Activated naive CD8-positive, alpha-beta T cell treated with anti-CD3 and anti-CD28 coated beads, Interleukin-2, amount 50 U/mL, for 24 hours (primary cell): ENCODE measurements around the gene OCA2.
"Not testable (repeated sequence)": the region's sequence is repeated elsewhere in the genome, so short reads cannot be mapped to it uniquely, and the experiment has no call there.

Experiments
- ATAC-seq: fragments of 150-1000 bp; cut with Tn5 transposase; one replicate; pipeline ENCODE4 v1.10.0; 2021
- DNase-seq: peaks from one replicate; pipeline ENCODE4 v3.0.0; 2021
- H3K27ac Mint-ChIP-seq: one replicate; pipeline ENCODE4 v1.8.0; 2021; ENCODE audit warnings: mild to moderate bottlenecking, mixed read lengths
- H3K27me3 Mint-ChIP-seq: one replicate; pipeline ENCODE4 v1.8.0; 2021; ENCODE audit warnings: mixed read lengths
- H3K36me3 Mint-ChIP-seq: one replicate; pipeline ENCODE4 v1.8.0; 2021; ENCODE audit warnings: low read depth, mixed read lengths
- H3K4me1 Mint-ChIP-seq: one replicate; pipeline ENCODE4 v1.8.0; 2021; ENCODE audit warnings: mixed read lengths
- H3K4me3 Mint-ChIP-seq: one replicate; pipeline ENCODE4 v1.8.0; 2021; ENCODE audit warnings: mild to moderate bottlenecking, moderate library complexity, mixed read lengths
- H3K9me3 Mint-ChIP-seq: one replicate; pipeline ENCODE4 v1.8.0; 2021; ENCODE audit warnings: mixed read lengths

The OCA2 gene

DNA sequence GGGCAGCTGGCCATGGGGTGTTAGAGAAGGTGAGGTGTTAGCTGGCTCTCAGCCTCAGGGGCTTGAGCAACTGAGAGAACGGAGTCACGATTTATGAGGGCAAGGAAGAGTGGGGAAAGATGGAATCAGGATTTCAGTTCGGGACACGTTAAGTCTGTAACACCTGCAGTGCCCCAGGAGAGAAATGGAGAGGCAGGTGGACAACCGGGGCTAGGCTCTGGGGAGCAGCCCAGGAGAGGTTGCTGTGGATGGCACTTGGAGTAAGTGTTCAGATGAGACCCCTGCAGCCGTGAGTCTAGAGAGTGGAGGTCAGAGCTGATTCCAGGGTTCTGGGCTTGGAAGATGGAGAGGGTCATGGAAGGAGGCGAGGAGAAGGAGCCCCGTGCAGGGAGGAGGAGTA, 237.9 kb downstream of the OCA2 start:
- Mint-ChIP-seq H3K27me3 (no peaks in the 10 kb centered on the region), H3K4me3 (no peak overlapping the region), H3K4me1 (no peaks in the 10 kb centered on the region), H3K9me3 (peaks cover 11% of the 10 kb centered on the region), H3K36me3 (no peaks in the 10 kb centered on the region), H3K27ac (no peak overlapping the region)
- ATAC-seq: no peak
- DNase-seq: no peak

DNA sequence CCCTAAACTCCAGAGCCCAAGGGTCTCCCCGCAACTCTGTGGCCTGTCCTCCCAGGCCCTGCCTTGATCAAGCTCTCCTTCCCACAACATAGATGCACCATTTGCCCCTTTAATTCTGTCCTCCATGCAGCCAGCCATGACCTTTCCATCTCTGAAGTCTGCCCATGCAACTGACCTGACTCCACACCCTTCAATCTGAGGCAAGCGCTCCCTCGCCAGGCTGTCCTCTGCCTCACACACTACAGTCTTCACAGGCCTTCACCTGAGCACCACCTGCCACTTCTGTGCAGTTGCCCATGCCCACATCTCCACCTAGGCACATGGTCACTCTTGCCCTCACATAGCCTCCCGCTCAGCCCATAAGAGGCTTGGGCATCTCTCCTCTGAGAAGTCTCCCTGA, 244.0 kb downstream of the OCA2 start:
- Mint-ChIP-seq H3K27me3 (no peaks in the 10 kb centered on the region), H3K9me3 (peaks cover 13% of the 10 kb centered on the region), H3K36me3 (no peaks in the 10 kb centered on the region), H3K27ac (no peak overlapping the region), H3K4me3 (no peak overlapping the region), H3K4me1 (no peaks in the 10 kb centered on the region)
- DNase-seq (no peak), ATAC-seq (no peak)

DNA sequence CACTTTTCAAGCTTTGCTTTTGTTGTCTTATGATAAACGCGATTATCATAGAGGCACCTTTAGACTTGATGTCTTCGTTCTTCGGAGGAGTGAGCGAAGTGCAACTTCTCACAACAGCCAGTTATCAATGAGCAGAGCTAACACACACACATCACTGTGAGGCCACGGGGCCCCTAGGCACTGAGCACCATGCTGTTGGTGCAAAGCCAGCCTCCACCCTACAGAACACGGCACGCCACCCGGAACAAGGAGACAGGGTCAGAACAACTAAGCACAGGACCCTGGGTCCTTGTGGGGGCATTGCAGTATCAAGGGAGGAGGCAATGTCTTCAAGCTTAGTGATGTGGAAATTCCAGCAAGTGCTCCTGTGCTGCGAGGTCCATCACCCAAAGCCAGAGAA, 244.5 kb downstream of the OCA2 start:
- Mint-ChIP-seq H3K36me3 (no peaks in the 10 kb centered on the region), H3K27ac (no peak overlapping the region), H3K9me3 (peaks cover 13% of the 10 kb centered on the region), H3K4me1 (no peaks in the 10 kb centered on the region), H3K27me3 (no peaks in the 10 kb centered on the region), H3K4me3 (no peak overlapping the region)
- ATAC-seq (no peak), DNase-seq (no peak)

DNA sequence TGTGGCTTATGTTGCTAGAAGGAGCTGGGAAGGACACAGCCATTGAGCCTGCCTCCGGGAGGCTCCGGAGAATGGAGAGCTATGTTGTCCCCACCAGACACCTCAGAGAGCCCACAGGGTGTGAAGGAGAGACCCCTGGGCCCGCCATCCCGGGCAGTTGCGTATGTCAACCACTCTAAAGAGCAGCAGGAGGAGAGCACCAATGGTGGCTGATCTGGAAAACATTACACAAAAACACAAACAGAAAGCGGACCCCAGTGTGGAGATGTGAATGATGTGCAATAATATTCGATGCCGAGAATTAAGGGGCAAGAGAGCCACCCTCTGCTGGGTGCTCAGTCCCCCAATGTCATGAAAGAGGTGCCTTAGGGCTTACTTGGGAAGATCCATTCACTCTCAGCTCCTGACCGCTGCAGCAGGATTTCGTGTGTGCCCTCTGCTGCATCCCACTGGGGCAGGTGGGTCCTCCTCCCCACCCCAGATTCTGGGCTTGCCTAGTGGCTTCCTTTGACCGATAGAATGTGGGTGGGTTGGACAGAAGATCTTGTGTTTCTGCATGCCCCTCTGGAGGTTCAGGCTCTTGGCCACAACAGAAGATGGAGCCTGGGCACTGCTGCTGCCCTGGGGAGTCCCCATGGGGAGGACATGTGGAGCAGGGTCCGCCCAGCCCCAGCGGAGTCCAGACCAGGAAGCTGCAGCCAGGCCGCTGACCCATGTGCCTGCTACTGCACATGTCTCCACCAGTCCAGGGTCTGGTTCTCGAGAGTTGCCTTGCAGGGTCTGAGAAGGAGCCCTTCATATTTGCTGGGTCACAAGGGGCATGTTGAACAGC, 245.3 kb downstream of the OCA2 start:
- Mint-ChIP-seq H3K4me1 (no peaks in the 10 kb centered on the region), H3K36me3 (no peaks in the 10 kb centered on the region), H3K27ac (no peak overlapping the region), H3K9me3 (peaks cover 13% of the 10 kb centered on the region), H3K27me3 (no peaks in the 10 kb centered on the region), H3K4me3 (no peak overlapping the region)
- no peak for DNase-seq
- no peak for ATAC-seq

DNA sequence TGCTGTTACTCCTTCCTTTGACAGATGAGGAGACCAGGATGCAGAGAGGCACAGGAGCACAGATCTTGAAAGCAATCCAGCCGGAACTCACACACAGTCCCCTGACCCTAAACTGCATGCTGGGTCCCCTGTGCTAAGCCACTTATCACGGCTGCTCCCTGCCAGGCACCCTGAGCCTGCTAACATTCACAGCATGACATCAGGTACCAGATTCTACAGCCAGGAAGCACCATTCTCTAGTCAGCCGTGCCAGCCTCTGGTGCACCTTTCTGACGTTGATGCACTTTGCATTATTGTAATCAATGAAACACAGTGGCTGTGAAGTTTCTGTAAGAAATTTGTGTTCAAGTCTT, 247.3 kb downstream of the OCA2 start:
- Mint-ChIP-seq H3K9me3 (peaks cover 8% of the 10 kb centered on the region), H3K27ac (no peak overlapping the region), H3K4me1 (no peaks in the 10 kb centered on the region), H3K4me3 (no peak overlapping the region), H3K27me3 (no peaks in the 10 kb centered on the region), H3K36me3 (no peaks in the 10 kb centered on the region)
- DNase-seq (no peak), ATAC-seq (no peak)

DNA sequence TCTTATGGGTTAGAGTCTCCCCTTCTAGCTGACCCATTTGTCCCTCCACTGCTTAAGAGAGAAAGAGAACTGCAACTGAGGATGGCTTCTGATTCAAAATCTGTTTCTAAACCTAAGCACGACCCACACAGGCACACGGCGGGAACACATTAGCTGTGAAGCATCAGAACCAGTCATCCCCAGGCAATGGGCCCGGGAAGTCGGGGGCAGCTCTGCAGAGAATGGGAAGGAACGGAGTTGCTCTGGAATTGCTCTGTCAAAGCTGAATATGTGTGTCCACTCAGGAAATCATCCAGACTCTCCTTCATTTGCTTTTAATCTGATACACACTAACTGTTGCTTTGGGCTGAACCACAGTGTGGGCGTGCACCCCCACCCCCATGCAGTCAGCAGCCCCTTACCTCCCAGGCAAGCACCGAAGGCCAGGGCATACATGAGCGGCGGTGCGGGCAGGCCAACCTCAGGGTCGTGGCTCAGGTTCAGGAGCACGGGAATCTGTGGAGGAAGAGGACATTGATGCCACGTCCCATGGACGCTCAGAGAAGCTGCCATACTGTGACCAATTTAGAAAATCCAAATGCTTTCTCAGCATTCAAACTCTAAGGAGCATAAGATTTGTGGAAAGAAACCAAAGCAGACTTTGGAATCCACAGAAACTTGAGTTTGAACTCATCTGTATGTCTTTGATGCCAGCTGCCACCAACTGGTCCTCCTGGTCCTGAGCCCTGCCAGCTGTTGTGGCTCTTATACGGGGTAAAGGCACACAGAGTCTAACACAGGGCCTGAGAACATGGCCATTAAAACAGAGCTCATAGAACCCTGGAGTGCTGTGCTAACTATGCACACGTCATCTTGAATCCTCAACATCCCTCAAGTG, 247.9 kb downstream of the OCA2 start:
- Mint-ChIP-seq H3K9me3 (peaks cover 6% of the 10 kb centered on the region), H3K27ac (no peak overlapping the region), H3K27me3 (no peaks in the 10 kb centered on the region), H3K36me3 (no peaks in the 10 kb centered on the region), H3K4me1 (no peaks in the 10 kb centered on the region), H3K4me3 (no peak overlapping the region)
- ATAC-seq: no peak
- DNase-seq: no peak

DNA sequence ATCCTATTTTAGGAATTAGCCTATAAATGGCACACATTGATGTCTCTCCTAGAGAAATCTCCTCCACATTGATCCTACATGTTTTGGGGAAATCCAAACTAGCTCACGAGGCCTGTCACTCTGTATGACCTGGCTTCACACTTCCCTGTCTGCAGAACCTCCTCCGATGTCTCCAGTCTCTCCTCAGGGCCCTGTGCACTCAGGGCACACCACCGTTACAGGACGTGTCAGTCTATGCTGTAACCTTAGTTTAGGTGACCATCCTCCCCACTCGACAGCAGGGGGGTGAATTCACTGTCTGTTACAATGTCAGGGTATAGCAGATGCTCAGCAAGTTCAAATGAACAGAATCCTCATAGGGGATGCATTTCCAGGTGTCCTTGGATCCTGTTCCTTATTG, 249.1 kb downstream of the OCA2 start:
- Mint-ChIP-seq H3K9me3 (peaks cover under 1% of the 10 kb centered on the region), H3K27ac (no peak overlapping the region), H3K4me1 (no peaks in the 10 kb centered on the region), H3K27me3 (no peaks in the 10 kb centered on the region), H3K36me3 (no peaks in the 10 kb centered on the region), H3K4me3 (no peak overlapping the region)
- ATAC-seq: no peak
- DNase-seq: no peak

DNA sequence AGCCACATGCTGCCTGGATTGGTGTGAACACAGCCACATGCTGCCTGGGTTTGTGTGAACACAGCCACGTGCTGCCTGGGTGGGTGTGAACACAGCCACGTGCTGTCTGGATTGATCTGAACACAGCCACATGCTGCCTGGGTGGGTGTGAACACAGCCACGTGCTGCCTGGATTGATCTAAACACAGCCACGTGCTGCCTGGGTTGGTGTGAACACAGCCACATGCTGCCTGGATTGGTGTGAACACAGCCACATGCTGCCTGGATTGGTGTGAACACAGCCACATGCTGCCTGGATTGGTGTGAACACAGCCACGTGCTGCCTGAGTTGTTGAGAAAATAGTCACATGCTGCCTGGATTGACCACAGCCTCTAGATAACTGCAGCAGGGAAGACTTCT, 250.2 kb downstream of the OCA2 start:
- not testable (repeated sequence) for H3K36me3 Mint-ChIP-seq, H3K9me3 Mint-ChIP-seq, ATAC-seq, H3K4me3 Mint-ChIP-seq, DNase-seq, H3K4me1 Mint-ChIP-seq, H3K27me3 Mint-ChIP-seq, H3K27ac Mint-ChIP-seq

DNA sequence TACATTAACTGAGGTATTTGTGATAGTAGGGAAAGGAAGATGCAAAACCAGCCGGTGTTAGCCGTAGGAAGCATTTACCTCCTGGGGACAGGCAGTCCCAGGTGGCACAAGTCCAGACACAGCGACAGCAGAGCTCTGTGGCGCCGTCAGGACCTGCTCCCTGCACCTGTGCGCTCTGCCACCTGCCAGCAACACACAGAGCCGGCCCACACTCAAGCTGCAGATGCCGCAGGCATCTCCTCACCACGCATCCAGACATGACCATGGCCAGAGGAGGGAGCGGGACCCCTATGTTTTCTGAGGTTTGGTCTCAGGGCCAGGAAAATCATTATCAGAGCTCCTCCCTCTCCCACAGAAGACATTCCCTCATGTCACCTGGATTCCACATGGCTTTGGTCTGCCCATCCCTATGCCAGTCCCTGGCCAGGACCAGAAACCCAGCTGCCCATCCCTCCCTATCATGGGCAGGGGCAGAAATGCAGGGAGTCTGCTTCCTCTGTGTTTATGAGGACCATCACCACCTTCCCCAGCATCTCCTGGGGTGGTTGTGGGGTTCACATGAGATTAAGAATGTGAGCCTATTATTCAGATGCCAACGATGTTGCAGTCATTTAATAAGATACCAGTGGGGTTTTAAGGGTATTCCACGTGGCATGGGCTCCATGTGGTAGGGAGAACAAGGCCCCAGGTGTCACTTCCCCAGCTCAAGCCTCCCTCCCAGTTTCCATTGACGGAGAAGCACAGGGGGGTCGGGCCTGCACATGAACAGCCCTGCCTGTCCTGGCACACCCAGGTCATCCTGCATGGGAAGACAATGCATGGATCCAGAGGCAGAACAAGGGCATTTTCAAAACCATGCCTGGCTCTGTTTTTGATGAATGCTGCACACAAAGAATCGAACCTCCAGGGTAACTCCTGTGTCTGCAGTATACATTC, 251.1 kb downstream of the OCA2 start:
- Mint-ChIP-seq H3K4me3 (no peak overlapping the region), H3K4me1 (no peaks in the 10 kb centered on the region), H3K36me3 (no peaks in the 10 kb centered on the region), H3K9me3 (no peaks in the 10 kb centered on the region), H3K27me3 (no peaks in the 10 kb centered on the region), H3K27ac (no peak overlapping the region)
- no peak for ATAC-seq
- no peak for DNase-seq

DNA sequence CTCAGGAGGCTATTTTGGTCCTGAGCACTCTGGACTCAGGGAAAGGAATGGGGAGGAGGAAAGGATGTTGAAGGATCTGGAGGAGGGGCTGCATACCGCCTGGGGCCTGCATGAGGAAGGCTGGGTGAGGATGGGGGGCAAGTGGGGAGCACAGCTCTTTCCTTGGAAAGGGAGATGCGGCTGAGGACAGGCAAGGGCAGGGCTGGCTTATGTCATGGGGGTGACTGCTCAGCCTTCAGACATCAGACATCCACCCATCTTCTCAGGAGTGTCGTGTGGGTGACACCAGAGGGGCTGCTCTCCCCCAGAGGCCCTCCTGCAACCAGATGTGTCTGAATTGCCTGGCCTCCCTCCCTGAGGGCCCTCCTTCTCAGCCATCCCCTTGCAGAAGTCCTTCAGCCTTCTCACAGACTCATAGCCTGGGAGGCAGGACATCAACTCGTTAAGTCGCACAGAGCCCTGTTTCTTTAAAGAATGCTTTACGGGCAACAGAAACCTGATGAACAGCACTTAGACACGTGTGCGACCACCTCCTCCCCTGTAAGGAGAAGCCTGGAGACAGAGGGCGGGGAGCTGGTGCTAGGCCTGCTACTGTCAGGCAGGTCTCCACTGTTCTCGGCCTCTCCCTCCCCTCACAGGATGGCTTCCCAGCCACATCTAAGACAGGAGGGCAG, 252.3 kb downstream of the OCA2 start:
- no peaks in the 10 kb centered on the region for H3K36me3 Mint-ChIP-seq
- ATAC-seq (no peak), DNase-seq (no peak)
- no peak overlapping the region for H3K4me3 Mint-ChIP-seq
- H3K27me3 Mint-ChIP-seq: no peaks in the 10 kb centered on the region
- H3K9me3 Mint-ChIP-seq: no peaks in the 10 kb centered on the region
- H3K4me1 Mint-ChIP-seq: no peaks in the 10 kb centered on the region
- no peak overlapping the region for H3K27ac Mint-ChIP-seq

DNA sequence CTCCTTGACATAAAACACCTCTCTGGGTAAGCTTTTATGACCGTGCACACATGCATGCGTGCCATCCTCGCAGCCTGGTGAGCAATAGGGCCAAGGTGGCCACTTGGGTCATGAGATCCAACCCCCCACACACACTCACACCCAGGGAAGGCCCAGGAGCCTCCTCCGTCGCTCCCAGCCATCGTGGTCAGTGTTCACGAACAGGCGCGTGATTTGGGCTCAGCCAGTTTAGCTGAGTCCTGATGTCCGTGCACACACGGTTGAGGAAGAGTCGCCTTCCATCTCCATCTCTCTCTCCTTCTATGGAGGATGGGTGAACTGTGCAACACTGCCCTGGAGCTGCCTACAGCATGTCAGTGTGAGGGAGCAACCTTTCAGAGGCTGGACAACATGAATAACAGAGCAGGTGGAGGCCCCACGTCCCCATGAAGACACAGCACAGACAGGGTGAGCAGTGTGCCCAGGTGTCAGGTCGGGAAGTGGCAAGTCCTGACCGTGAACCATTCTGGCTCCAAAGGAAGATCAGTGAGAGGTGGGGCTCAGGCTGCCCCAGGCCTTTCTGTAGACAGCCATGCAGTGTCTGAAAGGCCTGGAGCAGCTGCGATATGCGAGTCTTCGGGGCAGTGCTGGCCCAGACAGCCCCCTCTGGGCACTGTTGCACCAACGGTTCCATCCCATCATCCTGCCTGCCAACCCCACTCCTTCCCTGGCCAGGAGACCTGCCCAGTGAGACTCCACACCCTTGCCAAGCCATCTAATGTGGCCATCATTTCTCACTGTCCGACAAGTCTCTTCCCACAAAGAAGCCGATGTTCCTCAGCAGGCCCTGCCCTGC, 253.4 kb downstream of the OCA2 start:
- Mint-ChIP-seq H3K4me3 (no peak overlapping the region), H3K9me3 (peaks cover 2% of the 10 kb centered on the region), H3K36me3 (no peaks in the 10 kb centered on the region), H3K27ac (no peak overlapping the region), H3K27me3 (no peaks in the 10 kb centered on the region), H3K4me1 (no peaks in the 10 kb centered on the region)
- no peak for DNase-seq
- ATAC-seq: no peak

DNA sequence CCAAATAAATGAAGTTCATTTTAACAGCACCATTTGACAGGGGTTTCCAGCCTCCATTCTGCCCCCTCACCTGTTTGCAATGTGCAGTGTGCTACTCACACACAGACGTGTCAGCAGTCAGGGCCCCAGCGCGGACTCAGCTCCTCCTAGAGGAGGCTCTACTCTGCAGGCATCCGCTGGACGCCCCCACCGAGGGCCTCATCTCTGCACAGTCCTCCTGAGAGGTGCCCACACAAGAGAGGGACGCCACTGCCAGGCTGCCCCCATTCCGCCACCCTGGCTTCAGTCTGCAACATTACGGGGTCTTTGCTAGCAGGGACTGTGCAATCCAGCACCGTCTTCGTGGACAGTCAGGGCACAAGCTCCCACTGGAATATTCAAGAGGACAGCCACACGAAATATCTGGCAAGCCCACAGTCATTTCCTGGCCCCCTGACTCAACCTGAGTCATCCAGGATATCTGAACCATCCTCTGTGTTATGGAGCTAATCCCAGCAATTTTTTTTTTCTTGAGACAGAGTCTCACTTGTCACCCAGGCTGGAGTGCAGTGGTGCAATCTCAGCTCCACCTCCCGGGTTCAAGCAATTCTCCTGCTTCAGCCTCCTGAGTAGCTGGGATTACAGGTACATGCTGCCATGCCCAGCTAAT, 255.0 kb downstream of the OCA2 start:
- H3K4me3 Mint-ChIP-seq: no peak overlapping the region
- peaks cover 6% of the 10 kb centered on the region for H3K9me3 Mint-ChIP-seq
- no peaks in the 10 kb centered on the region for H3K27me3 Mint-ChIP-seq
- no peak overlapping the region for H3K27ac Mint-ChIP-seq
- no peak for ATAC-seq
- H3K4me1 Mint-ChIP-seq: no peaks in the 10 kb centered on the region
- H3K36me3 Mint-ChIP-seq: no peaks in the 10 kb centered on the region
- DNase-seq: no peak

DNA sequence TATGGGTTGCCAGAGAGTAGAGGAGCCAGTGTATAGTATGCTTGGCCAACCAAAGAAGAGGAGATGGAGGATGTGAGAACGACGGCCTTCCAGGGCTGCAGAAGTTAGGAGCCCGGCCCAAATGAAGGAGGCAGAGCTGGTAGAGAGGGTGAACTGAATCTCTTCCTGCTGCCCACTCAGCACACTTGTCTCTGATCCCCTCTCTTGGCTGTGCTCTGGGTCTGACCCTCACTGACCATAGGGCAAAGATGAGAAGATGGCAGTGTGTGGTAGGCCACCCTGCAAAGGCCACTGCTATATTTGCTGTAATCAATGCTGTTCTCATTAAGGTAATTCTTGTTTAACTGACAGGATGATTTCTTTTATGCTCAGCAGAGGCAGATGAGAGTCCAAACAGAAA, 256.0 kb downstream of the OCA2 start:
- ATAC-seq: no peak
- Mint-ChIP-seq H3K36me3 (no peaks in the 10 kb centered on the region), H3K9me3 (peaks cover 6% of the 10 kb centered on the region), H3K27me3 (no peaks in the 10 kb centered on the region), H3K4me1 (no peaks in the 10 kb centered on the region), H3K27ac (no peak overlapping the region), H3K4me3 (no peak overlapping the region)
- no peak for DNase-seq
